HepG2 (cell line): ENCODE results near the gene CHRNB2. TPM values are rescaled to one million over a fixed set of nuclear protein-coding genes. Genes with fewer than 3 reads are reported as not detected.

Experiments used
- BRF2 ChIP-seq: sonication (generic); formaldehyde crosslinking; IDR thresholded peaks from 2 replicates; pipeline ENCODE4 v1.8.1; 2022; ENCODE audit warnings: mild to moderate bottlenecking, missing genetic modification reagents
- GABPA ChIP-seq, 2 experiments: IDR thresholded peaks; 2 replicates each; pipeline ENCODE4 v1.6.1; 2011 to 2016; ENCODE audit warnings: low read depth in 2 of 2, low read length in 1 of 2, missing biosample characterization in 1 of 2, missing genetic modification characterization in 1 of 2
- HNF4A ChIP-seq: sonication (generic); formaldehyde crosslinking; IDR thresholded peaks from 2 replicates; pipeline ENCODE4 v1.4.0; 2020; ENCODE audit warnings: missing genetic modification reagents
- MED1 ChIP-seq: sonication (generic); formaldehyde crosslinking; IDR thresholded peaks from 2 replicates; pipeline ENCODE4 v1.4.0; 2020; ENCODE audit warnings: missing genetic modification reagents
- RERE ChIP-seq: IDR thresholded peaks from 2 replicates; pipeline ENCODE4 v1.6.1; 2016; ENCODE audit warnings: low read depth, missing genetic modification reagents, missing compliant biosample characterization
- SNAPC2 ChIP-seq: sonication (generic); formaldehyde crosslinking; IDR thresholded peaks from 2 replicates; pipeline ENCODE4 v1.8.1; 2022; ENCODE audit warnings: mild to moderate bottlenecking, missing genetic modification reagents
- SSRP1 ChIP-seq: IDR thresholded peaks from 2 replicates; pipeline ENCODE4 v1.6.1; 2016; ENCODE audit warnings: control low read depth
- ZNF576 ChIP-seq: sonication (generic); formaldehyde crosslinking; IDR thresholded peaks from 2 replicates; pipeline ENCODE4 v1.4.0; 2020; ENCODE audit warnings: mild to moderate bottlenecking, missing genetic modification reagents
- ZNF878 ChIP-seq: sonication (generic); formaldehyde crosslinking; IDR thresholded peaks from 2 replicates; pipeline ENCODE4 v1.8.1; 2023; ENCODE audit warnings: mild to moderate bottlenecking, missing genetic modification reagents, moderate library complexity
- ZNF891 ChIP-seq: sonication (generic); formaldehyde crosslinking; IDR thresholded peaks from 2 replicates; pipeline ENCODE4 v1.5.0; 2020; ENCODE audit warnings: mild to moderate bottlenecking, missing genetic modification reagents
- polyA plus RNA-seq, 8 experiments: library from polyadenylated mRNA; depleted of rRNA in 3 of 8; stranded (reverse) in 7 of 8; unstranded in 1 of 8; fragments of >200 nt; fragmentation: Illumina TruSeq in 4 of 8; extraction: Trizol in 4 of 8; gene quantifications; 2 replicates each; pipeline versions ENCODE4 v1.2.1 to v1.2.3, GENCODE V29; 2011 to 2016; ENCODE audit warnings: low read depth in 4 of 8, missing spikeins in 1 of 8, mixed read lengths in 1 of 8; ENCODE audit not compliant: insufficient read depth in 1 of 8
- total RNA-seq, 5 experiments: library from RNA; depleted of rRNA; stranded (reverse); fragments of >200 nt; fragmentation: Illumina TruSeq; extraction: Trizol; gene quantifications; 2 replicates each; pipeline ENCODE4 v1.2.3, GENCODE V29; 2016; ENCODE audit warnings: low read depth in 1 of 5
- TF ChIP-seq, protein P1 (sequence below): sonication (generic); formaldehyde crosslinking; IDR thresholded peaks from 2 replicates; pipeline ENCODE4 v1.8.1; 2023; ENCODE audit warnings: missing genetic modification reagents, mild to moderate bottlenecking, borderline replicate concordance
- TF ChIP-seq, protein P2 (sequence below): sonication (generic); formaldehyde crosslinking; conservative IDR thresholded peaks from 2 replicates; pipeline ENCODE4 v1.8.1; 2023; ENCODE audit warnings: missing genetic modification reagents
- TF ChIP-seq, protein P3 (sequence below): sonication (generic); formaldehyde crosslinking; conservative IDR thresholded peaks from 2 replicates; pipeline ENCODE4 v1.8.0; 2022; ENCODE audit warnings: low read depth, missing genetic modification reagents
- TF ChIP-seq, protein P4 (sequence below): sonication (generic); formaldehyde crosslinking; IDR thresholded peaks from 2 replicates; pipeline ENCODE4 v1.4.0; 2020; ENCODE audit warnings: missing genetic modification reagents

CHRNB2 gene
- total and polyA plus RNA-seq, 2 of the 13 experiments (the other 11 are each of a cell fraction or from before 2014, with no cell fraction given), result 0.03 to 0.07 TPM

DNA sequence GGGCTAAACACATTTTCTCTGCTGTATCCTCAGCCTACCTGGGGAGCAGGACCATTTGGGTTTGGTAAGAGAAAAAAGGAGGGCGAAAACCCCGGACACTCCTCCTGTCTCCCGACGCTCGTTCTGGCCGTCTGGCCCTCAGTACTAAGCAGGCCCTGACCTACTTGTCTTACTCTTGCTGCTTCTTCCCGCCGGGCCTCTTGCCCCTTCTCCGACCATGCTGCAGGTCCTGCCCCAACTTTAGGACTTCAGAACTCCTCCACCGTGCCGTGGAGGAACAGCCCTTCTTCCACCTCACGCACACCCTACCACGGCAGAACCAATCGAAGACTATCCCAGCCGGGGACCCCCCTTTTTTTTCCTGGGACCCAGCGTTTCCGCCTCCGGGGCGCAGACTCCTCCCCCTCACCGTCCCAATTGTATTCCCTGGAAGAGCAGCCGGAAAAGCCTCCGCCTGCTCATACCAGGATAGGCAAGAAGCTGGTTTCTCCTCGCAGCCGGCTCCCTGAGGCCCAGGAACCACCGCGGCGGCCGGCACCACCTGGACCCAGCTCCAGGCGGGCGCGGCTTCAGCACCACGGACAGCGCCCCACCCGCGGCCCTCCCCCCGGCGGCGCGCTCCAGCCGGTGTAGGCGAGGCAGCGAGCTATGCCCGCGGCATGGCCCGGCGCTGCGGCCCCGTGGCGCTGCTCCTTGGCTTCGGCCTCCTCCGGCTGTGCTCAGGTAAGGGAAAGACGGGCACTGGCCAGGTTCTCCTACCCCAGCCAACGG is at the start of gene CHRNB2 (continued):
- TF ChIP-seq MED1 (CRISPR knock-in tag) (peak; percentile 79), ZNF576 (CRISPR knock-in tag) (no peak), SSRP1 (CRISPR knock-in tag) (no peak), RERE (CRISPR knock-in tag) (0 out of 2 replicates have a peak, but pooled peaks have one; percentile 42), ZNF891 (CRISPR knock-in tag) (peak; percentile 98; the same call in 1 of the 2 replicates), BRF2 (CRISPR knock-in tag) (peak; percentile 82; the same call in 1 of the 2 replicates), HNF4A (no peak), ZNF878 (CRISPR knock-in tag) (peak; percentile 90; the same call in 1 of the 2 replicates), GABPA (IDR thresholded peaks at IDR 0.05; ENCODE audit: low read depth, low read length) (no peak), GABPA (CRISPR knock-in tag; IDR thresholded peaks at IDR 0.05; ENCODE audit: low read depth) (no peak), SNAPC2 (CRISPR knock-in tag) (peak; percentile 90)
- TF ChIP-seq, protein P1, sequence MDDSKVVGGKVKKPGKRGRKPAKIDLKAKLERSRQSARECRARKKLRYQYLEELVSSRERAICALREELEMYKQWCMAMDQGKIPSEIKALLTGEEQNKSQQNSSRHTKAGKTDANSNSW, result peak; percentile 77; the same call in 1 of the 2 replicates
- TF ChIP-seq, protein P2, sequence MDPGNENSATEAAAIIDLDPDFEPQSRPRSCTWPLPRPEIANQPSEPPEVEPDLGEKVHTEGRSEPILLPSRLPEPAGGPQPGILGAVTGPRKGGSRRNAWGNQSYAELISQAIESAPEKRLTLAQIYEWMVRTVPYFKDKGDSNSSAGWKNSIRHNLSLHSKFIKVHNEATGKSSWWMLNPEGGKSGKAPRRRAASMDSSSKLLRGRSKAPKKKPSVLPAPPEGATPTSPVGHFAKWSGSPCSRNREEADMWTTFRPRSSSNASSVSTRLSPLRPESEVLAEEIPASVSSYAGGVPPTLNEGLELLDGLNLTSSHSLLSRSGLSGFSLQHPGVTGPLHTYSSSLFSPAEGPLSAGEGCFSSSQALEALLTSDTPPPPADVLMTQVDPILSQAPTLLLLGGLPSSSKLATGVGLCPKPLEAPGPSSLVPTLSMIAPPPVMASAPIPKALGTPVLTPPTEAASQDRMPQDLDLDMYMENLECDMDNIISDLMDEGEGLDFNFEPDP (CRISPR knock-in tag), result 0 out of 2 replicates have a peak, but pooled peaks have one; percentile 69
- TF ChIP-seq, protein P3, sequence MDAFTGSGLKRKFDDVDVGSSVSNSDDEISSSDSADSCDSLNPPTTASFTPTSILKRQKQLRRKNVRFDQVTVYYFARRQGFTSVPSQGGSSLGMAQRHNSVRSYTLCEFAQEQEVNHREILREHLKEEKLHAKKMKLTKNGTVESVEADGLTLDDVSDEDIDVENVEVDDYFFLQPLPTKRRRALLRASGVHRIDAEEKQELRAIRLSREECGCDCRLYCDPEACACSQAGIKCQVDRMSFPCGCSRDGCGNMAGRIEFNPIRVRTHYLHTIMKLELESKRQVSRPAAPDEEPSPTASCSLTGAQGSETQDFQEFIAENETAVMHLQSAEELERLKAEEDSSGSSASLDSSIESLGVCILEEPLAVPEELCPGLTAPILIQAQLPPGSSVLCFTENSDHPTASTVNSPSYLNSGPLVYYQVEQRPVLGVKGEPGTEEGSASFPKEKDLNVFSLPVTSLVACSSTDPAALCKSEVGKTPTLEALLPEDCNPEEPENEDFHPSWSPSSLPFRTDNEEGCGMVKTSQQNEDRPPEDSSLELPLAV, result no peak
- TF ChIP-seq, protein P4, sequence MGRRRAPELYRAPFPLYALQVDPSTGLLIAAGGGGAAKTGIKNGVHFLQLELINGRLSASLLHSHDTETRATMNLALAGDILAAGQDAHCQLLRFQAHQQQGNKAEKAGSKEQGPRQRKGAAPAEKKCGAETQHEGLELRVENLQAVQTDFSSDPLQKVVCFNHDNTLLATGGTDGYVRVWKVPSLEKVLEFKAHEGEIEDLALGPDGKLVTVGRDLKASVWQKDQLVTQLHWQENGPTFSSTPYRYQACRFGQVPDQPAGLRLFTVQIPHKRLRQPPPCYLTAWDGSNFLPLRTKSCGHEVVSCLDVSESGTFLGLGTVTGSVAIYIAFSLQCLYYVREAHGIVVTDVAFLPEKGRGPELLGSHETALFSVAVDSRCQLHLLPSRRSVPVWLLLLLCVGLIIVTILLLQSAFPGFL (CRISPR knock-in tag), result no peak; the same call in 1 of the 2 replicates
